CD4-positive, alpha-beta T cell treated with Interleukin-1 beta for 1 hour (primary cell): ENCODE data around the gene CCND2.

Experiments
- DNase-seq, 2 donors: peaks; one replicate each; pipeline ENCODE4 v3.0.0-alpha.2; 2020 to 2022

The CCND2 gene

GRCh38 chr12:4257442-4257841 is 16.1 kb upstream of the CCND2 start:
- no peak for DNase-seq

- DNase-seq, result no peak
These were observed 14.5 kb upstream of the CCND2 start for GRCh38 chr12:4259099-4259498.

- no peak for DNase-seq
These were observed 11.9 kb upstream of the CCND2 start for GRCh38 chr12:4261655-4262054.

DNA sequence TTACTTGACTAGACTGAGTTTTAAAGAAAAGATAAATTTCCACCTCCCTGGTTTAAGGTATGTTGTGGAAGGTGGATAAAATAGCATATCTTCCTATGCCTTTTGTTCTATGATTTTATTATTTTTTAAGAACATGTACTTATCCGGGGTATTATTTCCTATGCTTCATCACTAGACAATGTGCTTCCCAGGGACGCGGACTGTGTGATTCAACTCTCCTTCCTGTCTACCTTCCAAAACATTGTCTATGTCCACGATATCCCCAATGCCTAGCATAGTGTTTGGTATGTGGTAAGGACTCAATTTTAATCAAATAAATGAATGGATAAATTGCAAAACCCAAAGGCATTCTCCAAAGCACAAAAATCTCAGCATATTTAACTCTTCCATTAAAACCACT is 8.3 kb upstream of the CCND2 start:
- DNase-seq, result no peak

DNA sequence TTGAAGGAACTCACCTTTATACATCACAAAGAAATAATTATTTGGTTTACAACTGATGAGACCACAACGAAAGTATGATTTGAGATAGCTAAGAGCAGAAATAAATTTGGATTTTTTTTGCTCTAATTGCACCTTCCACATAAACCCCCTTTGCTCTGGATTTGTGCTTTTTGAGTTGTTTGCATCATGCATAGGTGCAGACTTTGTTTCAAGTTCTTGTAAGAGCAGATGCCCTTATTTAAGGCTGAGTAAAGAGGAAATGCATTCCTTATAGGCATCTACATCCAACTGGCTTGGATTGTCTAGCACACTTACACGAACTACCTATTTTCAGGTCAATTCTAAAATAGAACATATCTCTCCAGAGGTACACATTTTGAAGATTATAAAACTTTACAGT is 6.6 kb upstream of the CCND2 start:
- DNase-seq, result no peak

GRCh38 chr12:4267704-4268328 is 5.7 kb upstream of the CCND2 start:
- no peak for DNase-seq

DNA sequence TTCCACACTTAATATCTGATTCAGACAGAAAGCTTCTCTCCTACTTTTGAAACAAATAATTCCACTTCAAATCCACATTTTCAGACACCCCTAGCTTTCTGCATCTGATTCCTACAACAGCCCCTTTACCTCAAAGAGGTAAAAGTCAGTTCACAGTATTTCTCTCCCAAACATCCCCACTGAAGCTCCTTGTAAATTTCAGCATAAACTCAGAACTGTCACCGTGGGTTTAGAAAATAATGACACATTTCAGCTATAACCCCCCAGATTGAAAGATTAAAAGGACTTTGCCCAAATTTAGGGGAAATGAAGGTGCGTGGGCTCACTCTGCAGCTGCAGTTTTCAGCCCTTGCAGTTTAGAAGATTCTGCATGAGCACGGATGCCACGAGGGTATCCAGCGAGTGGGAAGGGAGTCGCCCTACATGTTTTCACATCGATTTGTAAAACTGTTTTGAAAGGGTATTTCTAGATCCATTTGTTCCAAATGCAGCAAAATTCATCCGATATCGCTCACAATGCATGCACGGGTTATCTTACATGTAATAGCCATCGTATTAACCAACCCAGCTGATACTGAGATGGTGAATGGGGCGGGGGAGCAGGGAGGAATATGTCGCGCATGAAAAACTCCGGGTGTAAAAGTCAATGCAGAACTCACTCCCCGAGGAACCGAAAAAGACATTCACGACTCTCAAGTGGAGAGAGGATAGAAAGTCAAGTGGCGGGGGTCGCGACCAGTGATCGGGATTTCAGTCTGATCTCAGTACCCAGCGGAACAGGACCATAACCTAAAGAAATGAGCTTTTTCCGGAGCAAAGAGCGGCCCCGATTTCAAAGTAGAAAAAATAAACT is 5.0 kb upstream of the CCND2 start:
- peak; percentile 34 to 51 for DNase-seq

DNA sequence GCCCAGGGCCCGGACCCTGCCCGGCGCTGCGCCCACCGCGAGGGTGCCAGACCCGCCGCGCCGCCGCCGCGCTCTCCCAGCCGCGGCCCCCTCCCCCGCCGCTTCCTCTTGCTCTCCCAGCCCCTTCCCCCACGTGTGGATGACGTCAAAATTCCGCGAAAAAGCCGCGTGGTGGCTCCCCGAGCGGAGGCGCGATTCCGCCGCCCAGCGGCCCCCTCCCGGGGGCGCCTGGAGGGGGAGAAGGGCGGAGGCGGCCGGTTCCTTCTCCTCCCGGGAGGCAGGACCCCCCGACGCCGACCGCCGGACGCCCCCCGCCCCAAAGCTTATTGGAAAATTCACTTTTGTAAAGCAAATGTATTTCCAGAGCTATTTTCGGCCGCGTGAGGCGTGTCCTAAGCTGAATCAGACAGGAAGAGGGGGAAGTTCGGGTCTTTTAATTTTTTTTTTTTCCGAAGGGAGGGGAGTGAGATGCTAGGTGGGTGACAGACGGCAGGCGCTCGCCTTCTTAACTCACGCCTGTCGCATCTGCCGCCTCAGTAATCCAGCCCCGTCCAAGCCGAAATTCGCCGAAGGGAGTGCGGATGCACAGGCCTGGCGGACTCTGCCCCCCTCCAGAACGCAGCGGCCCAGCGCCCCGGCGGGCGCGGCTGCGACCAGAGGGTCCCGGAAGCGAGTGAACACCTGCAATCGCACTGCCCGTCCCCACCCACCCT is 4.1 kb upstream of the CCND2 start:
- peak; percentile 90 to 92 for DNase-seq

GRCh38 chr12:4270016-4270830 is 3.3 kb upstream of the CCND2 start:
- no peak for DNase-seq

- DNase-seq, result peak in 1 of 2 donors; percentile 53
These were observed 2.5 kb upstream of the CCND2 start for GRCh38 chr12:4270831-4271716.

- DNase-seq, result peak; percentile 92 to 93
These were observed 1.7 kb upstream of the CCND2 start for GRCh38 chr12:4271717-4272423.

GRCh38 chr12:4272424-4273272 is 914 bp upstream of the CCND2 start:
- peak; percentile 70 to 74 for DNase-seq

- no peak for DNase-seq
These were observed 300 bp upstream of the CCND2 start for GRCh38 chr12:4273273-4273651.

- no peak for DNase-seq
These were observed 944 bp downstream of the CCND2 start for GRCh38 chr12:4274396-4275015.

DNA sequence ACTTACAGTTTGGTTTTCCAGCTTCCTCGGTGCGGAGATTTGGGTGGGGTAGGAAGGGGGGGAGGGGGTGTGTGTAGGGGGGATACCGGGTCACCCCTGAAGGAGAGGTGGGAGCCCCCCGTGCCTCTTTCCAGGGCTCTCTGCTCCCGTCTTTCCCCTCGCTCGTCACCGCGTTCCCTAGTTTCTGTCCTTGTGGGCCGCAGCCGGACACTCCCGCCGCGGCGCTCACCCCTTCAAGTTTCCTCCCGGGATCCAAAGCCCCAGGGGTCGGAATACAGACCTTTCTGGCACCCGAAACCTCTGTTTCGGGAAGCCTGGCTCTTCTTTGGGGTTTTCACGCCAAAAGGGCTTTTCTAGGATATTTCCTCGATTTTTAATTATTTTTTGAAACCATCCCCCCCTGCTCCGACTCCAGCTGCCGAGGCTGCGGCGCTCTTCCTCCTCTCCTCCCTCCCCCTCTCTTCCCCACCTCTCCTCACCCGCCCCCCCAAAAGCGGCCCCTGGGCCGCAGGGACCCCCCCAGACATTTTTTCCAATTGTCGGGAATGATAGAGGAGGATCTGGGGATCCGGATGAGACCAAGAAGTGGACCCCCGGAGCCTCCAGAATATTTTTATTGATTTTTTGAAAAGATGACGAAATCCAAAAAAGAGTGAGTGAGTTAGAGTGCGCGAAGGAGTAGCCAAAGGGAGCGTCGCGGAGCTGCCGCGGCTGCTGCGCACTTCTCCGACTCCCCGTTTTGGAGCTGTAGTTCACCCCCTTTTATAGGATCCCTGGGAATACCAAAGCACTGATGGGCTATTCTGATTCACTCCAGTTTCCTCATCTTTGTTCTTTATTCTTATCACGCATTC is 1.7 kb downstream of the CCND2 start:
- DNase-seq, result no peak

DNA sequence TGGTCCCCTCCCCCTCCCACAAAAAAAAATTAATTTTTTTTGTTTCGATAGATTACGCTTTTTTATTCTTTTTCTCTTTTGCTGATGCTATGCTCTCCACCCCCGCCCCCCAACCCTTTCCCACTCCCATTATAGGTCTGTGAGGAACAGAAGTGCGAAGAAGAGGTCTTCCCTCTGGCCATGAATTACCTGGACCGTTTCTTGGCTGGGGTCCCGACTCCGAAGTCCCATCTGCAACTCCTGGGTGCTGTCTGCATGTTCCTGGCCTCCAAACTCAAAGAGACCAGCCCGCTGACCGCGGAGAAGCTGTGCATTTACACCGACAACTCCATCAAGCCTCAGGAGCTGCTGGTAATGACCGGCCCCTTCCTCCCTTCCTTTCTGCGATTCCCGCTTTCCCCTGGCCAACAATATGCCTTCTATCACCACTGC is 2.3 kb downstream of the CCND2 start:
- no peak for DNase-seq

- peak; percentile 90 to 93 for DNase-seq
These were observed 3.1 kb downstream of the CCND2 start for GRCh38 chr12:4276524-4277204.

- no peak for DNase-seq
These were observed 3.6 kb downstream of the CCND2 start for GRCh38 chr12:4277205-4277543.
